HG02678 (cell line): ENCODE results near the gene HDAC9.
A peak's percentile ranks its signal among the peaks of the same experiment; 100 is the strongest.

Experiments
- ATAC-seq: cut with Tn5 transposase; IDR thresholded peaks from one replicate; pipeline ENCODE4 v1.9.1; 2021; ENCODE audit warnings: mild to moderate bottlenecking, moderate library complexity; ENCODE audit not compliant: unreplicated experiment

The HDAC9 gene

GRCh38 chr7:18552943-18553604, 57.5 kb downstream of the HDAC9 start:
- ATAC-seq: no peak

- ATAC-seq: no peak
Observed at GRCh38 chr7:18553605-18554003, 58.1 kb downstream of the HDAC9 start.

- ATAC-seq: no peak
Observed at GRCh38 chr7:18555120-18555519, 59.6 kb downstream of the HDAC9 start.

- ATAC-seq: no peak
Observed at GRCh38 chr7:18555968-18556367, 60.4 kb downstream of the HDAC9 start.

- no peak for ATAC-seq
Observed at GRCh38 chr7:18558503-18558902, 63.0 kb downstream of the HDAC9 start.

GRCh38 chr7:18558910-18559309, 63.4 kb downstream of the HDAC9 start:
- ATAC-seq: no peak

- ATAC-seq: no peak
Observed at GRCh38 chr7:18559756-18560155, 64.2 kb downstream of the HDAC9 start.

- ATAC-seq: no peak
Observed at GRCh38 chr7:18564779-18565178, 69.2 kb downstream of the HDAC9 start.

GRCh38 chr7:18565337-18565736, 69.8 kb downstream of the HDAC9 start:
- no peak for ATAC-seq

- ATAC-seq: no peak
Observed at GRCh38 chr7:18566205-18566604, 70.7 kb downstream of the HDAC9 start.

- peak; percentile 98 for ATAC-seq
Observed at GRCh38 chr7:18566829-18567228, 71.3 kb downstream of the HDAC9 start.

GRCh38 chr7:18570441-18570840, 74.9 kb downstream of the HDAC9 start:
- no peak for ATAC-seq

- ATAC-seq: no peak
Observed at GRCh38 chr7:18570890-18571478, 75.4 kb downstream of the HDAC9 start.

GRCh38 chr7:18572154-18572553, 76.6 kb downstream of the HDAC9 start:
- no peak for ATAC-seq

- ATAC-seq: no peak
Observed at GRCh38 chr7:18572885-18573284, 77.3 kb downstream of the HDAC9 start.

- ATAC-seq: peak; percentile 41
Observed at GRCh38 chr7:18573410-18574234, 78.1 kb downstream of the HDAC9 start.

GRCh38 chr7:18574235-18574540, 78.6 kb downstream of the HDAC9 start:
- no peak for ATAC-seq

GRCh38 chr7:18574676-18575075, 79.1 kb downstream of the HDAC9 start:
- no peak for ATAC-seq

- ATAC-seq: no peak
Observed at GRCh38 chr7:18575622-18576572, 80.3 kb downstream of the HDAC9 start.

GRCh38 chr7:18577096-18577771, 81.7 kb downstream of the HDAC9 start:
- ATAC-seq: peak; percentile 48
